H1 (cell line): ENCODE data around the gene MOCS3. TPM values are rescaled to one million over a fixed set of nuclear protein-coding genes. Genes with fewer than 3 reads are reported as not detected.

Experiments used
- CTCF ChIA-PET: fragments of 300-600 bp; sonication (Branson Sonifier 250); formaldehyde crosslinking; loops from one replicate; lab custom pipeline; 2021; ENCODE audit not compliant: partially characterized antibody; lab: Charles Lee
- POLR2A ChIA-PET: fragments of 300-600 bp; sonication (Branson Sonifier 250); formaldehyde crosslinking; loops from one replicate; lab custom pipeline; 2021; ENCODE audit warnings: inconsistent platforms; ENCODE audit not compliant: partially characterized antibody; lab: Charles Lee
- DNase-seq, 2 experiments: peaks; one replicate each; pipeline versions ENCODE4 v3.0.0 to v3.0.0-alpha.2; 2010 to 2022; ENCODE audit warnings: low spot score in 2 of 2, low read depth in 1 of 2, mixed read lengths in 1 of 2
- FAIRE-seq: peaks from 2 replicates; lab custom pipeline; 2011; peaks lifted over from hg19 to GRCh38; lab: Jason Lieb, UNC
- H2AFZ ChIP-seq: 2 replicates; pipeline ENCODE4 v1.8.1; 2012; ENCODE audit warnings: low read length, inconsistent platforms
- H2AK5ac ChIP-seq: 2 replicates; pipeline ENCODE4 v1.6.1; 2013; ENCODE audit warnings: low read depth, low read length
- H2BK120ac ChIP-seq: replicated peaks from 2 replicates; pipeline ENCODE3; 2013; ENCODE audit warnings: low read depth, low read length, inconsistent platforms
- H2BK12ac ChIP-seq: 2 replicates; pipeline ENCODE4 v1.6.1; 2013; ENCODE audit warnings: low read depth, low read length
- H2BK15ac ChIP-seq: 2 replicates; pipeline ENCODE4 v1.6.1; 2013; ENCODE audit warnings: low read length
- H2BK20ac ChIP-seq: 2 replicates; pipeline ENCODE4 v1.6.1; 2013; ENCODE audit warnings: low read length
- H2BK5ac ChIP-seq: 2 replicates; pipeline ENCODE4 v1.6.1; 2013; ENCODE audit warnings: low read depth, low read length
- H3K14ac ChIP-seq: 2 replicates; pipeline ENCODE4 v1.6.1; 2013; ENCODE audit warnings: inconsistent platforms; ENCODE audit not compliant: insufficient read length
- H3K18ac ChIP-seq: 2 replicates; pipeline ENCODE4 v1.6.1; 2013; ENCODE audit warnings: low read length; ENCODE audit errors: extremely low read depth
- H3K23ac ChIP-seq: 2 replicates; pipeline ENCODE4 v1.6.1; 2013; ENCODE audit warnings: inconsistent platforms; ENCODE audit not compliant: insufficient read length
- H3K23me2 ChIP-seq: 2 replicates; pipeline ENCODE4 v1.6.1; 2013; ENCODE audit warnings: low read depth, low read length
- H3K27ac ChIP-seq: 2 replicates; pipeline ENCODE4 v1.6.1; 2011; ENCODE audit warnings: low read depth, low read length, inconsistent platforms
- H3K27me3 ChIP-seq, 4 experiments: replicated peaks in 1 of 4; 1 replicate in 1 of 4; 2 replicates in 3 of 4; pipeline versions ENCODE4 v1.6.1 to v1.8.1; 2011 to 2013; ENCODE audit warnings: low read length in 3 of 4, mild to moderate bottlenecking in 3 of 4, inconsistent platforms in 2 of 4, mixed read lengths in 2 of 4, moderate library complexity in 1 of 4; ENCODE audit not compliant: control insufficient read depth in 3 of 4, insufficient read depth in 3 of 4; ENCODE audit errors: extremely low read depth in 1 of 4
- H3K36me3 ChIP-seq, 4 experiments: 2 replicates each; pipeline versions ENCODE4 v1.6.1 to v1.8.1; 2011 to 2013; ENCODE audit warnings: mild to moderate bottlenecking in 4 of 4, low read length in 3 of 4, moderate library complexity in 2 of 4, control low read depth in 1 of 4, inconsistent platforms in 1 of 4; ENCODE audit not compliant: insufficient read depth in 4 of 4, control insufficient read depth in 2 of 4
- H3K4ac ChIP-seq: replicated peaks from 2 replicates; pipeline ENCODE3; 2013; ENCODE audit warnings: low read length, low read depth, mixed read lengths, inconsistent platforms; ENCODE audit not compliant: insufficient read length
- H3K4me1 ChIP-seq, 4 experiments: replicated peaks in 1 of 4; 1 replicate in 1 of 4; 2 replicates in 3 of 4; pipeline versions ENCODE4 v1.6.1 to v1.8.1; 2011 to 2013; ENCODE audit warnings: low read length in 3 of 4, inconsistent platforms in 2 of 4, mixed read lengths in 1 of 4; ENCODE audit not compliant: insufficient read depth in 4 of 4, control insufficient read depth in 3 of 4
- H3K4me2 ChIP-seq, 2 experiments: 2 replicates each; pipeline versions ENCODE4 v1.6.1 to v1.8.1; 2011 to 2013; ENCODE audit warnings: low read depth in 2 of 2, low read length in 2 of 2, control low read depth in 1 of 2, inconsistent platforms in 1 of 2, mild to moderate bottlenecking in 1 of 2; ENCODE audit not compliant: insufficient read depth in 1 of 2
- H3K4me3 ChIP-seq, 4 experiments: fragments of 200-600, 300-600 bp in 1 of 4; sonication (generic), shearing (Covaris generic), sonication (Bioruptor Twin) in 1 of 4; 2 replicates each; pipeline versions ENCODE4 v1.5.1 to v1.8.1; 2011 to 2016; ENCODE audit warnings: low read length in 4 of 4, low read depth in 3 of 4, control low read depth in 2 of 4, inconsistent platforms in 2 of 4, mild to moderate bottlenecking in 2 of 4, mixed read lengths in 1 of 4, moderate library complexity in 1 of 4; ENCODE audit not compliant: insufficient read depth in 2 of 4; ENCODE audit errors: extremely low read depth in 1 of 4
- H3K56ac ChIP-seq: replicated peaks from 2 replicates; pipeline ENCODE3; 2013; ENCODE audit warnings: low read depth, mild to moderate bottlenecking, mixed read lengths, low read length, inconsistent platforms; ENCODE audit not compliant: insufficient read length
- H3K79me1 ChIP-seq: 2 replicates; pipeline ENCODE4 v1.6.1; 2013; ENCODE audit warnings: low read depth, low read length, control low read depth
- H3K79me2 ChIP-seq, 2 experiments: 2 replicates each; pipeline versions ENCODE4 v1.6.1 to v1.8.1; 2012 to 2013; ENCODE audit warnings: low read length in 2 of 2, mild to moderate bottlenecking in 2 of 2, inconsistent platforms in 1 of 2; ENCODE audit not compliant: insufficient read depth in 2 of 2, control insufficient read depth in 1 of 2
- H3K9ac ChIP-seq, 4 experiments: replicated peaks in 1 of 4; 1 replicate in 1 of 4; 2 replicates in 3 of 4; pipeline versions ENCODE4 v1.6.1 to v1.8.1; 2011 to 2013; ENCODE audit warnings: low read depth in 3 of 4, low read length in 3 of 4, control low read depth in 2 of 4, mild to moderate bottlenecking in 2 of 4, moderate library complexity in 2 of 4, inconsistent platforms in 1 of 4; ENCODE audit errors: extremely low read depth in 1 of 4
- H3K9me3 ChIP-seq, 2 experiments: 2 replicates each; pipeline versions ENCODE4 v1.6.1 to v1.8.1; 2012 to 2013; ENCODE audit warnings: mild to moderate bottlenecking in 2 of 2, moderate library complexity in 2 of 2, control low read depth in 1 of 2, inconsistent platforms in 1 of 2, low read depth in 1 of 2, low read length in 1 of 2, mixed read lengths in 1 of 2; ENCODE audit not compliant: insufficient read depth in 2 of 2
- H4K20me1 ChIP-seq, 2 experiments: replicated peaks in 1 of 2; 2 replicates each; pipeline versions ENCODE3 to v1.8.1; 2011 to 2013; ENCODE audit warnings: inconsistent platforms in 2 of 2, low read length in 2 of 2, mild to moderate bottlenecking in 1 of 2; ENCODE audit not compliant: insufficient read depth in 2 of 2, control insufficient read depth in 1 of 2
- H4K5ac ChIP-seq: 2 replicates; pipeline ENCODE4 v1.6.1; 2013; ENCODE audit warnings: low read length, low read depth, mixed read lengths, inconsistent platforms; ENCODE audit not compliant: insufficient read length
- H4K8ac ChIP-seq: 2 replicates; pipeline ENCODE4 v1.8.0; 2013; ENCODE audit warnings: mild to moderate bottlenecking, moderate library complexity, low read length, inconsistent platforms; ENCODE audit not compliant: insufficient read depth; ENCODE audit errors: extremely low read depth
- H4K91ac ChIP-seq: replicated peaks from 2 replicates; pipeline ENCODE3; 2013; ENCODE audit warnings: low read length, mixed read lengths, inconsistent platforms; ENCODE audit not compliant: insufficient read length
- CTCF ChIP-seq, 3 experiments: IDR thresholded peaks; 1 replicate in 2 of 3; 2 replicates in 1 of 3; pipeline versions ENCODE4 v1.5.1 to v1.6.1; 2011; ENCODE audit warnings: low read length in 3 of 3, mild to moderate bottlenecking in 3 of 3, inconsistent platforms in 2 of 3, low read depth in 1 of 3, moderate library complexity in 1 of 3; ENCODE audit not compliant: insufficient read depth in 1 of 3; ENCODE audit errors: control extremely low read depth in 1 of 3
- POU5F1 ChIP-seq: IDR thresholded peaks from 2 replicates; pipeline ENCODE4 v1.6.1; 2011; ENCODE audit warnings: low read depth, mild to moderate bottlenecking, low read length, moderate library complexity
- RNF2 ChIP-seq: fragments of 200-900, 300-1000 bp; sonication (generic); IDR thresholded peaks from 2 replicates; pipeline ENCODE4 v1.7.1; 2016; ENCODE audit warnings: borderline replicate concordance, low read depth, mild to moderate bottlenecking, antibody characterized with exemption, low read length; ENCODE audit not compliant: poor library complexity, severe bottlenecking; ENCODE audit errors: missing control alignments
- SIX5 ChIP-seq: IDR thresholded peaks from 2 replicates; pipeline ENCODE4 v1.6.1; 2011; ENCODE audit warnings: mild to moderate bottlenecking, low read depth, low read length
- WGBS, 2 experiments: shearing (Covaris generic) in 1 of 2; methylation state at CpG; one replicate each; pipeline versions ENCODE4 v1.1.6 to v1.1.7; 2013 to 2015; ENCODE audit warnings: low lambda C conversion rate in 2 of 2, mixed read lengths in 2 of 2, inconsistent platforms in 1 of 2, low coverage in 1 of 2, missing lambda C conversion rate in 1 of 2; ENCODE audit not compliant: insufficient replicate concordance in 2 of 2, insufficient coverage in 1 of 2, insufficient read length in 1 of 2; ENCODE audit errors: extremely low coverage in 1 of 2, missing lambda C conversion rate in 1 of 2; 5-methylcytosine and 5-hydroxymethylcytosine counted together
- polyA plus RNA-seq, 7 experiments: library from polyadenylated mRNA; depleted of rRNA in 3 of 7; stranded (reverse) in 5 of 7; unstranded in 2 of 7; fragments of >200 nt in 5 of 7; fragments of 200-250 nt in 2 of 7; gene quantifications; 1 replicate in 5 of 7; 2 replicates in 1 of 7; 4 replicates in 1 of 7; pipeline versions ENCODE4 v1.2.1 to v1.2.3, GENCODE V29; 2011 to 2013; ENCODE audit warnings: missing spikeins in 2 of 7, mixed read lengths in 2 of 7
- total RNA-seq: library from RNA; stranded (reverse); fragmentation: NEBNext Ultra II Directional; extraction: Animal tissue kit (Norgen Biotek cat#: 25700); gene quantifications from 2 replicates; pipeline ENCODE4 v1.2.1, GENCODE V29; 2021

Gene MOCS3
- total and polyA plus RNA-seq, 2 of the 8 experiments (the other 6 are each of a cell fraction or from before 2014, with no cell fraction given) = 6.2 to 6.3 TPM

- H3K56ac ChIP-seq = no peak overlapping the region
- H3K18ac ChIP-seq = no peak overlapping the region
- peaks cover 4 to 23% (median 9%) of the 10 kb centered on the region in 4 experiments; a peak in 6 of 7 replicates for H3K4me1 ChIP-seq
- DNase-seq = no peak
- TF ChIP-seq SIX5 (no peak), POU5F1 (no peak), RNF2 (no peak), CTCF (IDR thresholded peaks at IDR 0.05; ENCODE audit: control extremely low read depth in 1 of 3, insufficient read depth in 1 of 3, low read depth in 1 of 3, low read length in 3 of 3) (peak in 1 of 3 experiments; percentile 19; a peak in 1 of 4 replicates)
- peaks cover 7 to 57% (median 15%) of the 10 kb centered on the region in 4 experiments; a peak in 6 of 8 replicates for H3K36me3 ChIP-seq
- H3K9ac ChIP-seq = peak overlapping the region in 2 of 4 experiments; percentile 4 to 14; a peak in 1 of 7 replicates
- no peak overlapping the region for H2BK15ac ChIP-seq
- H2AFZ ChIP-seq = no peak overlapping the region
- H4K5ac ChIP-seq = no peak overlapping the region
- ChIA-PET CTCF (interaction anchor here (0.9 to 3.3 kb wide), 15 partner anchors 8 to 292 kb away, joined by 3 to 21 read pairs (median 7); partner anchors contain the start of gene BCAS4), POLR2A (interaction anchor here (1.0 to 13.9 kb wide), 8 partner anchors 8 to 140 kb away, joined by 3 to 206 read pairs (median 12); partner anchors contain the start of genes BCAS4, DPM1 and MOCS3)
- H3K4me2 ChIP-seq = peak overlapping the region; percentile 51 to 80
- H2BK5ac ChIP-seq = no peak overlapping the region
- H3K4me3 ChIP-seq = peak overlapping the region; percentile 5 to 91 (median 84); a peak in 5 of 8 replicates
- H3K9me3 ChIP-seq = no peaks in the 10 kb centered on the region
- no peak overlapping the region for H4K91ac ChIP-seq
- no peak overlapping the region for H2BK120ac ChIP-seq
- H3K23ac ChIP-seq = no peak overlapping the region
- no peak for FAIRE-seq
- no peak overlapping the region for H4K8ac ChIP-seq
- no peak overlapping the region for H2AK5ac ChIP-seq
- H3K79me2 ChIP-seq = peaks cover 54 to 70% of the 10 kb centered on the region in 2 experiments
- peaks cover 26 to 44% of the 10 kb centered on the region in 2 experiments for H4K20me1 ChIP-seq
- H3K4ac ChIP-seq = no peak overlapping the region
- no peak overlapping the region for H3K14ac ChIP-seq
- WGBS, 2 experiments = 84% methylated on average over 5 of the region's 5 CpGs; no CpG with 5 or more reads in 1 of the 2 experiments
- H2BK20ac ChIP-seq = no peak overlapping the region
- H3K79me1 ChIP-seq = peaks cover 2% of the 10 kb centered on the region; the same call in 1 of the 2 replicates
- no peak overlapping the region; the same call in 1 of the 2 replicates for H3K27ac ChIP-seq
- H2BK12ac ChIP-seq = no peak overlapping the region
- peaks cover 4% of the 10 kb centered on the region; the same call in 1 of the 2 replicates for H3K23me2 ChIP-seq
- no peaks in the 10 kb centered on the region for H3K27me3 ChIP-seq
Measured at GRCh38 chr20:50928469-50928868, 30.1 kb upstream of the MOCS3 start.
